GM12878 (cell line): ENCODE results near the gene ZNF385A. TPM values are rescaled to one million over a fixed set of nuclear protein-coding genes. Genes with fewer than 3 reads are reported as not detected.

ENCODE experiments used
- ATAC-seq: fragments of 200-7000 bp; cut with Tn5 transposase; 3 replicates; pipeline ENCODE4 v1.9.1; 2020; ENCODE audit warnings: mild to moderate bottlenecking, moderate library complexity
- BruUV-seq: library from RNA; stranded (reverse); fragments of 400-500 nt; replicated peaks from 2 replicates; lab custom pipeline; 2021; lab: Mats Ljungman, UMichigan
- CTCF ChIA-PET: fragments of 300-600 bp; sonication (Branson Sonifier 250); formaldehyde crosslinking; extraction: SDS; loops from one replicate; lab custom pipeline; 2021; ENCODE audit warnings: inconsistent platforms; lab: Yijun Ruan, JAX
- POLR2A ChIA-PET: fragments of 350-600 bp; formaldehyde crosslinking; extraction: SDS; loops from one replicate; lab custom pipeline; 2021; ENCODE audit warnings: inconsistent platforms; lab: Charles Lee
- RAD21 ChIA-PET: fragments of 300-600 bp; sonication (Branson Sonifier 250); formaldehyde crosslinking; loops from one replicate; lab custom pipeline; 2023; ENCODE audit warnings: antibody characterized with exemption; ENCODE audit not compliant: unreplicated experiment; lab: Charles Lee
- SMC1A ChIA-PET: fragments of 300-600 bp; sonication (Branson Sonifier 250); formaldehyde crosslinking; loops from one replicate; lab custom pipeline; 2023; ENCODE audit not compliant: unreplicated experiment, uncharacterized antibody; lab: Charles Lee
- DNase-seq: peaks from one replicate; pipeline ENCODE4 v3.0.0-alpha.2; 2011; ENCODE audit warnings: low read depth, low spot score
- FAIRE-seq: peaks from 3 replicates; lab custom pipeline; 2011; peaks lifted over from hg19 to GRCh38; lab: Jason Lieb, UNC
- H2AFZ ChIP-seq: 2 replicates; pipeline ENCODE4 v1.6.0; 2011; ENCODE audit warnings: low read depth, low read length, control low read depth; ENCODE audit not compliant: control insufficient read depth
- H3K27ac ChIP-seq: 2 replicates; pipeline ENCODE4 v1.5.1; 2011; ENCODE audit warnings: control low read depth; ENCODE audit not compliant: control insufficient read depth, insufficient read depth
- H3K27me3 ChIP-seq, 2 experiments: replicated peaks in 1 of 2; 2 replicates each; pipeline versions ENCODE4 v1.6.0 to v1.6.1; 2011; ENCODE audit warnings: low read length in 1 of 2; ENCODE audit not compliant: control insufficient read depth in 2 of 2, insufficient read depth in 2 of 2
- H3K36me3 ChIP-seq, 2 experiments: 2 replicates each; pipeline ENCODE4 v1.5.1; 2011; ENCODE audit warnings: low read length in 1 of 2; ENCODE audit not compliant: control insufficient read depth in 2 of 2, insufficient read depth in 2 of 2
- H3K4me1 ChIP-seq: 2 replicates; pipeline ENCODE4 v1.6.1; 2011; ENCODE audit warnings: mild to moderate bottlenecking, low read length, moderate library complexity, mixed read lengths; ENCODE audit not compliant: control insufficient read depth, insufficient read depth
- H3K4me2 ChIP-seq: 2 replicates; pipeline ENCODE4 v1.6.0; 2011; ENCODE audit warnings: control low read depth; ENCODE audit not compliant: control insufficient read depth, insufficient read depth
- H3K4me3 ChIP-seq: fragments of 200-600 bp; sonication (generic); 2 replicates; pipeline ENCODE4 v1.5.1; 2016
- H3K79me2 ChIP-seq: 2 replicates; pipeline ENCODE4 v1.6.0; 2011; ENCODE audit warnings: low read length; ENCODE audit not compliant: control insufficient read depth, insufficient read depth
- H3K9ac ChIP-seq: 2 replicates; pipeline ENCODE4 v1.8.0; 2011; ENCODE audit warnings: low read length, control low read depth, mixed read lengths; ENCODE audit not compliant: control insufficient read depth, insufficient read depth
- H3K9me3 ChIP-seq: replicated peaks from 3 replicates; pipeline ENCODE4 v1.5.1; 2011; ENCODE audit warnings: mild to moderate bottlenecking, low read length; ENCODE audit not compliant: control insufficient read depth, insufficient read depth
- H4K20me1 ChIP-seq: 2 replicates; pipeline ENCODE4 v1.6.0; 2011; ENCODE audit not compliant: control insufficient read depth, insufficient read depth
- BMI1 ChIP-seq: fragments of 450-650 bp; IDR thresholded peaks from 2 replicates; pipeline ENCODE4 v1.6.1; 2016; ENCODE audit warnings: mild to moderate bottlenecking, moderate library complexity, borderline replicate concordance
- CHD4 ChIP-seq: fragments of 200-600 bp; sonication (generic); IDR thresholded peaks from 2 replicates; pipeline ENCODE4 v1.6.1; 2016; ENCODE audit warnings: mild to moderate bottlenecking
- DPF2 ChIP-seq: fragments of 450-650 bp; IDR thresholded peaks from 2 replicates; pipeline ENCODE4 v1.6.1; 2017; ENCODE audit warnings: mild to moderate bottlenecking
- GABPA ChIP-seq: IDR thresholded peaks from 2 replicates; pipeline ENCODE4 v1.6.1; 2014; ENCODE audit warnings: antibody characterized with exemption, low read depth, mild to moderate bottlenecking, inconsistent platforms
- HDGF ChIP-seq: fragments of 450-650 bp; IDR thresholded peaks from 2 replicates; pipeline ENCODE4 v1.6.1; 2016; ENCODE audit warnings: antibody characterized with exemption
- HSF1 ChIP-seq: fragments of 150-350 bp; IDR thresholded peaks from 2 replicates; pipeline ENCODE4 v1.6.1; 2014; ENCODE audit warnings: mild to moderate bottlenecking, low read depth, low read length
- MEF2B ChIP-seq: fragments of 450-650 bp; IDR thresholded peaks from 2 replicates; pipeline ENCODE4 v1.6.1; 2018; ENCODE audit warnings: mild to moderate bottlenecking, moderate library complexity; ENCODE audit not compliant: partially characterized antibody, poor library complexity, severe bottlenecking
- NR2F1 ChIP-seq: fragments of 450-650 bp; conservative IDR thresholded peaks from 2 replicates; pipeline ENCODE4 v1.6.1; 2017; ENCODE audit warnings: mild to moderate bottlenecking
- REST ChIP-seq: IDR thresholded peaks from 2 replicates; pipeline ENCODE4 v1.6.1; 2012; ENCODE audit warnings: mild to moderate bottlenecking, low read depth, low read length
- ZNF217 ChIP-seq: fragments of 450-650 bp; IDR thresholded peaks from 2 replicates; pipeline ENCODE4 v1.6.1; 2017; ENCODE audit warnings: antibody characterized with exemption, mild to moderate bottlenecking
- ZNF274 ChIP-seq: IDR thresholded peaks from one replicate; pipeline ENCODE4 v1.8.0; 2011; ENCODE audit not compliant: insufficient read length, insufficient read depth
- WGBS: methylation state at CpG from one replicate; pipeline ENCODE4 v1.1.6; 2016; ENCODE audit warnings: low lambda C conversion rate; ENCODE audit not compliant: insufficient replicate concordance, insufficient coverage; ENCODE audit errors: missing lambda C conversion rate; 5-methylcytosine and 5-hydroxymethylcytosine counted together
- in situ Hi-C: fragments of 300-500 bp; cut with MboI; formaldehyde crosslinking; loops from 9 replicates; pipeline ENCODE4 v1.14.3; 2018; ENCODE audit warnings: mixed read lengths
- intact Hi-C: fragments of 100-400 bp; cut with micrococcal nuclease; formaldehyde crosslinking; loops from one replicate; pipeline ENCODE4 v1.14.2; 2022; ENCODE audit not compliant: unreplicated experiment
- polyA plus RNA-seq, 11 experiments: library from polyadenylated mRNA; depleted of rRNA in 4 of 11; unstranded in 6 of 11; stranded (reverse) in 5 of 11; fragments of >200 nt; fragmentation: Nextera tagmentation in 4 of 11; fragmentation: Illumina TruSeq in 1 of 11; extraction: Ambion mirVana in 4 of 11; extraction: Trizol in 1 of 11; gene quantifications; 1 replicate in 1 of 11; 2 replicates in 10 of 11; pipeline versions ENCODE4 v1.2.1 to v1.2.3, GENCODE V29; 2011 to 2016; ENCODE audit warnings: inconsistent platforms in 2 of 11, missing spikeins in 2 of 11, low read depth in 1 of 11
- total RNA-seq, 4 experiments: library from RNA; depleted of rRNA in 3 of 4; stranded (reverse); fragments of >200 nt in 3 of 4; fragmentation: Illumina TruSeq in 1 of 4; extraction: Trizol in 1 of 4; gene quantifications; 2 replicates each; pipeline versions ENCODE4 v1.2.1 to v1.2.3, GENCODE V29; 2013 to 2021

The ZNF385A gene
- total and polyA plus RNA-seq, 10 of the 15 experiments (the other 5 are each of a cell fraction or from before 2014, with no cell fraction given) = 0.26 to 26.1 (median 4.9) TPM

GRCh38 chr12:54428050-54429013 lies 43.8 kb upstream of the ZNF385A start:
- DNase-seq (no peak), FAIRE-seq (no peak)
- 36% methylated on average over 13 of the region's 13 CpGs for WGBS

GRCh38 chr12:54427106-54427505 lies 42.6 kb upstream of the ZNF385A start:
- H3K9ac ChIP-seq = no peak overlapping the region
- BruUV-seq = no TSS peak
- POLR2A ChIA-PET = interaction anchor here (1.1 kb wide), 1 partner anchor 12 kb away, joined by 3 read pairs; no protein-coding TSS in a partner anchor

More at GRCh38 chr12:54428050-54429013, 43.8 kb upstream of the ZNF385A start:
- ChIA-PET POLR2A (interaction anchor here (0.6 to 3.3 kb wide), 7 partner anchors 9 to 204 kb away, joined by 3 to 10 read pairs (median 3); no protein-coding TSS in a partner anchor), RAD21 (interaction anchor here (0.9 to 3.5 kb wide), 5 partner anchors 10 to 32 kb away, joined by 3 to 28 read pairs (median 9); no protein-coding TSS in a partner anchor), SMC1A (interaction anchor here (1.3 to 21.0 kb wide), 5 partner anchors 10 to 27 kb away, joined by 3 to 469 read pairs (median 12); no protein-coding TSS in a partner anchor), CTCF (interaction anchor here (0.8 to 33.3 kb wide), 7 partner anchors 8 to 48 kb away, joined by 3 to 1071 read pairs (median 4); no protein-coding TSS in a partner anchor)
- peaks cover 5% of the 10 kb centered on the region for H3K4me1 ChIP-seq
- no peaks in the 10 kb centered on the region for H3K9me3 ChIP-seq
- H2AFZ ChIP-seq = no peak overlapping the region
- H3K36me3 ChIP-seq = no peaks in the 10 kb centered on the region
- no peaks in the 10 kb centered on the region for H3K79me2 ChIP-seq
- no TSS peak for BruUV-seq
- no peak overlapping the region for H3K4me3 ChIP-seq
- no peak overlapping the region for H3K4me2 ChIP-seq
- no peaks in the 10 kb centered on the region for H4K20me1 ChIP-seq
- ATAC-seq = 0 out of 3 replicates have a peak, but pooled peaks have one; percentile 16
- TF ChIP-seq MEF2B (peak; percentile 71), NR2F1 (0 out of 2 replicates have a peak, but pooled peaks have one; percentile 32), CHD4 (no peak)
- no peak overlapping the region for H3K9ac ChIP-seq
- no peak overlapping the region for H3K27ac ChIP-seq
- in situ Hi-C loops = no loop called here
- intact Hi-C loops = no loop called here
- H3K27me3 ChIP-seq = peaks cover 7 to 16% of the 10 kb centered on the region in 2 experiments

More at GRCh38 chr12:54427106-54427505, 42.6 kb upstream of the ZNF385A start:
- Histone ChIP-seq H3K9me3 (no peaks in the 10 kb centered on the region), H2AFZ (no peak overlapping the region), H3K4me3 (no peak overlapping the region), H3K27ac (no peak overlapping the region), H3K4me2 (no peak overlapping the region), H3K36me3 (no peaks in the 10 kb centered on the region), H3K79me2 (no peaks in the 10 kb centered on the region), H4K20me1 (no peaks in the 10 kb centered on the region), H3K27me3 (peaks cover 7 to 13% of the 10 kb centered on the region in 2 experiments), H3K4me1 (peaks cover under 1% of the 10 kb centered on the region; the same call in 1 of the 2 replicates)
- ChIA-PET CTCF (interaction anchor here (7.9 to 33.3 kb wide), 2 partner anchors 11 to 26 kb away, joined by 78 to 1071 read pairs; no protein-coding TSS in a partner anchor), SMC1A (interaction anchor here (1.3 to 21.0 kb wide), 3 partner anchors 11 to 26 kb away, joined by 3 to 469 read pairs (median 54); no protein-coding TSS in a partner anchor), RAD21 (interaction anchor here (0.9 to 3.5 kb wide), 3 partner anchors 12 to 28 kb away, joined by 3 to 28 read pairs (median 14); no protein-coding TSS in a partner anchor)
- FAIRE-seq (no peak), DNase-seq (no peak), ATAC-seq (no peak)
- 27% methylated on average over 4 of the region's 4 CpGs for WGBS
- in situ Hi-C loops = no loop called here
- TF ChIP-seq ZNF274 = no peak
- TF ChIP-seq HDGF = no peak
- TF ChIP-seq BMI1 = no peak
- no peak for TF ChIP-seq HSF1
- TF ChIP-seq DPF2 = no peak
- no peak for TF ChIP-seq GABPA
- TF ChIP-seq ZNF217 = no peak
- TF ChIP-seq REST = no peak
- intact Hi-C loops = no loop called here
